Glomerular visceral epithelial cell (primary cell): Measurements from ENCODE around the gene PHKB.
"Not testable (repeated sequence)": the region's sequence is repeated elsewhere in the genome, so short reads cannot be mapped to it uniquely, and the experiment has no call there.

Experiments used
- DNase-seq: peaks from one replicate; pipeline ENCODE4 v3.0.0-alpha.2; 2016; ENCODE audit errors: extremely low spot score

PHKB gene

DNA sequence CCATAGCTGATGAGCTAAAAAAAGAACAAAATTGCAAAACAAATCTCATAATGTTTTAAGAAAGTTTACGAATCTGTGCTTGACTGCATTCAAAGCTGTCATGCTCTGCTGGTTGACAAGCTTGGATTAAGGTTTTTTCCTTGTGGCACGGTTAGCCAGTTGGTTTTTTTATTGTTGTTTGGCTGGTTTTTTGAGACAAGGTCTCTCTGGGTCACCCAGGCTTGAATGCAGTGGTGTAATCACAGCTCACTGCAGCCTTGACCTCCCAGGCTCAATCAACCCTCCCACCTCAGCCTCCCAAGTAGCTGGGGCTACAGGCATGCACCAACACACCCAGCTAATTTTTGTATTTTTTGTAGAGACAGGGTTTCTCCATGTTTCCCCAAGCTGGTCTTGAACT lies 45.7 kb downstream of the PHKB start:
- peak; percentile 52 for DNase-seq

DNA sequence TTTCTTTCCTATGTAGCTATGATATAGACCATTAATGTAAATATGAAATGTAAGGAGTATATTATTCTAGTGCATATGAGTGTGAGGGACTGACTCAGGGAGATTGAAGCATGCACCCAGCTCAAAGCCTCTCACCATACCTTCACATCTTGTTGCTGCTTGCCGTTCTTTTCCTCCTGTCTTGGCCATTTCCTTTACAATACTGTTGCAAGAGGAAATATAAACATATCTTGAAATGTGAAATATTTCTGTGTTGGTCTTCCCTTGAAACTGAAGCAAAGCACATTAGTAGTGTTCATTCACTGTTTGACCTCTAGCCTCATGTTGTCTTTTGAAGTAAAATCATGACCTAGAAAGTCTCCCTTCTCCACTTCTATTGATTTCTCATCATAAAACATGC lies 46.6 kb downstream of the PHKB start:
- no peak for DNase-seq

DNA sequence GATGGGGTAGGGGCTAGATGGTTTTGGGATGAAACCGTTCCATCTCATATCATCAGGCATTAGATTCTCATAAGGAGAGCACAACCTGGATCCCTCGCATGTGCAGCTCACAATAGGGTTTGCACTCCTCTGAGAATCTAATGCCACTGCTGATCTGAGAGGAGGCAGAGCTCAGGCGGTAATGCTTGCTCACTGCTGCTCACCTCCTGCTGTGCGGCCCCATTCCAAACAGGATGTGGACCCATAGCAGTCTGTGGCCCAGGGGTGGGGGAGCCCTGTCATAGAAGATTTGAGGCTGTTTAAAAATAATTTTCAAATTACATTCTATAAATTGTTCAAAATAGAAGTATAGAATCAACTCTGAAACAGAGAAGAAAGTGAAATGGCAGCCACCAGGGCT lies 50.8 kb downstream of the PHKB start:
- no peak for DNase-seq

GRCh38 chr16:47519037-47519436 lies 57.9 kb downstream of the PHKB start:
- DNase-seq = no peak

- no peak for DNase-seq
Measured at GRCh38 chr16:47519546-47519945, 58.4 kb downstream of the PHKB start.

GRCh38 chr16:47519996-47520679 lies 59.0 kb downstream of the PHKB start:
- no peak for DNase-seq

DNA sequence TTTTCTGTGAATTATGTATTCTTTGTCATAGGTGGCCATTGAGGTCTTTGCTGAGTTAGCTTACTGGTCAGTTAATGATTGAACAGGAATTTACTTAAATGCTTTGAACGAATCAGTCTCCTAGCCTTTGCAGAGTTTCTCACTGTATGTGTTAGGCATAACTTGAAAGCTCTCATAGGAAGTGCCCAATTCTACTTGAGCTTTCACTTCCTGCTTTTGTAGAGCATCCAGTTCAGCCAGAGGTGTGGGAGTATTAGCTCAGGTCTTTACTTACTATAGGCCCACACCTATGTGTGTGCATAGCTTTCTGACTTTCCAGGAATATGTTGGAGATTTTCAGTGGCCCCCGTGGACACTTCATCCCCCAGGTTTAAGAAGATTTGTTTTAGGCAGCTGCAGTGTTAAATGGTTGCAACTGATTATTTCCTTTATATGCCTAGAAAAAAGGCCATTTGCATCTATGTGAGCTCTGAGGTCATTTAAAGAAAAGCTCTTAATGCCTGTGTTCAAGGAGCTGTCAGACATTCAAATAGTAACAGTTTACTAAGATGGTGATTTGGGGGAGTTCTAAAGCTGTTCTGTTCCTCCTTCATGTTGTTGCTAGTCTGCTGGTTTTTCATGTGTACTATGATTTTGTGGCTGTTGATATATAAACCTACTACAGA lies 62.3 kb downstream of the PHKB start:
- DNase-seq = peak; percentile 6

- DNase-seq = no peak
Measured at GRCh38 chr16:47524007-47524405, 62.9 kb downstream of the PHKB start.

DNA sequence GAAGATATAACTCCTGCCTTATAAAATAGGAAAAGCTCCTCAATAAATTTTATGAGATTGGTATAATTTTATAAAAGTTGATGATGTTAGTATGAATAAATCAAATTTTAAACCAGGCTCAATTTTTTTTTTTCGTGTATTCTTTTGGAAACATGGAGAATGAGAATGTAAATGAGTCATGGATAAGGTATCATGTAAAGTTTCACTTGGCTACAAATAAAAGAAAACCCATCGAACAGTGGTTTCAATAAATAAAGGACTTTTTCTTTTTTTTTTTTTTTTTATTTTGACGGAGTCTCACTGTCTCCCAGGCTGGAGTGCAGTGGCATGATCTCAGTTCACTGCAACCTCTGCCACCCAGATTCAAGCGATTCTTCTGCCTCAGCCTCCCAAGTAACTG lies 67.3 kb downstream of the PHKB start:
- no peak for DNase-seq

DNA sequence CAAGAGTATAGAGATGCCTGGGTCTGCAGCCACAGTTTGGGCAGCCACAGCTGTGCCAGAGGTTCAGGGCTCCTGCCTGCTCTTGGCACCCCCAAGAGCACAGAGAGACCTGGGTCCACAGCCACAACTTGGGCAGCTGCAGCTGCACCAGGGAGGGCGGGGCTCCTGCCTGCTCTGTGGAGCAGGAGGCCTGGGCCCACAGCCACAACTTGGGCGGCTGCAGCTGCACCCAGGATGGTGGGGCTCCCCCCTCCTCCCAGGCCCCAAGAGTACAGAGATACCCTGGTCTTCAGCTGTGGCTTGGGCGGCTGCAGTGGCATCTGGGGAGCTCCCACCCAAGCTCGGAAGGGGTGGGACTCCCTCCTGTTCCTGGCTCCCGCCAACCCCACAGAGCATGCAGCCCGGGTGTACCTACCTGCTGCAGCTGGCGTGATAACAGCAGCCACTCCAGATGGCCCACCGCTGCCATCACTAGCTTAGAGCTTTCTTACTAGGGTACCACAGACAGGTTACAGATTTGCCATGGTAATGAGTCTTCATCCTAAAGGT lies 72.7 kb downstream of the PHKB start:
- DNase-seq = no peak

GRCh38 chr16:47538472-47538871 lies 77.3 kb downstream of the PHKB start:
- no peak for DNase-seq

- DNase-seq = not testable (repeated sequence)
Measured at GRCh38 chr16:47539707-47540670, 78.9 kb downstream of the PHKB start.

DNA sequence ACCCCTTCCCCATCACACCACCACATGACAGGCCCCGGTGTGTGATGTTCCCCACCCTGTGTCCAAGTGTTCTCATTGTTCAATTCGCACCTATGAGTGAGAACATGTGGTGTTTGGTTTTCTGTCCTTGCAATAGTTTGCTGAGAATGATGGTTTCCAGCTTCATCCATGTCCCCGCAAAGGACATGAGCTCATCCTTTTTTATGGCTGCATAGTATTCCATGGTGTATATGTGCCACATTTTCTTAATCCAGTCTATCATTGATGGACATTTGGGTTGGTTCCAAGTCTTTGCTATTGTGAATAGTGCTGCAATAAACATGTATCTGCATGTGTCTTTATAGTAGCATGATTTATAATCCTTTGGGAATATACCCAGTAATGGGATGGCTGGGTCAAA lies 80.0 kb downstream of the PHKB start:
- not testable (repeated sequence) for DNase-seq

- DNase-seq = not testable (repeated sequence)
Measured at GRCh38 chr16:47544255-47544654, 83.1 kb downstream of the PHKB start.

- DNase-seq = not testable (repeated sequence)
Measured at GRCh38 chr16:47551185-47551584, 90.1 kb downstream of the PHKB start.

- not testable (repeated sequence) for DNase-seq
Measured at GRCh38 chr16:47551767-47552166, 90.6 kb downstream of the PHKB start.

GRCh38 chr16:47553853-47554564 lies 92.9 kb downstream of the PHKB start:
- DNase-seq = no peak

- DNase-seq = not testable (repeated sequence)
Measured at GRCh38 chr16:47554587-47554986, 93.5 kb downstream of the PHKB start.

GRCh38 chr16:47561286-47561685 lies 100.2 kb downstream of the PHKB start:
- DNase-seq = no peak

DNA sequence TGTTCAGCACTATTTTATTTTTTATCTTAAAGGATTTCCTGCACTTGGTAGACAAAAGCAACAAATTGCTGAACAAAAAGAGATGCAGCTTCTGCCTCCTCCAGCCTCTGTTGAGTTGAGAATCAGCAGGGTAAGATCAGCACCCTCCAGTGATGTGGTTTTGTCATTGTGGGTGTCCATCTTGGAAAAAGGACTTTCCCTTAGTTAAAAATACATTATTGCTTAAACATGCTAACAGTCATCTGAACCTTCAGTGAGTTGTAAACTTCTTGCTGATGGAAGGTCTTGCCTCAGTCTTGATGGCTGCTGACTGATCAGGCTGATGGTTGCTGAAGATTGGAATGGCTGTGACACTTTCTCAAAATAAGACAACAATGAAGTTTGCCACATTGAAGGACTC lies 101.2 kb downstream of the PHKB start:
- no peak for DNase-seq

DNA sequence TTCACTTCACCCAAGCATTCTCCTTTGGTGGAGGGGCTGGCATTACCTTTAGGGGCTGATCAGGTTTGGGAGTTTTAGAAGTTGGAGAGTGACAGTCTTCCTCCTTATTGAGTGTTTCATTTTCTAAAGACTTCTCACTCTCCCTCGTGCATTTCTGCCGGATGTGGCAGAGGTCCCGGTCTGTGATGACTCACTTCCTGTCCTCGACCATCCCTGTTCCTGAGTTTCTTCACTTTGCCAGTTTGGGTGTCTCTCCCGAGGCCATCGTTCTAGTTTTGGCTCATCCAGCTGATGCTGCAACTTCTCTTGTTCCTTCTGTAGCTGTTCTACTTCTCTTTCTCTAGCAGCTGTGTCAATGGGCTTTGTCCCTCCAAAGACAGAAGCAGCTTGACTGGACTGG lies 104.3 kb downstream of the PHKB start:
- DNase-seq = peak; percentile 38
